GM18502 (cell line): ENCODE results near the gene MYO3B.

Experiments used
- ATAC-seq: cut with Tn5 transposase; IDR thresholded peaks from one replicate; pipeline ENCODE4 v1.9.1; 2021; ENCODE audit warnings: mild to moderate bottlenecking; ENCODE audit not compliant: unreplicated experiment, poor library complexity

The MYO3B gene

DNA sequence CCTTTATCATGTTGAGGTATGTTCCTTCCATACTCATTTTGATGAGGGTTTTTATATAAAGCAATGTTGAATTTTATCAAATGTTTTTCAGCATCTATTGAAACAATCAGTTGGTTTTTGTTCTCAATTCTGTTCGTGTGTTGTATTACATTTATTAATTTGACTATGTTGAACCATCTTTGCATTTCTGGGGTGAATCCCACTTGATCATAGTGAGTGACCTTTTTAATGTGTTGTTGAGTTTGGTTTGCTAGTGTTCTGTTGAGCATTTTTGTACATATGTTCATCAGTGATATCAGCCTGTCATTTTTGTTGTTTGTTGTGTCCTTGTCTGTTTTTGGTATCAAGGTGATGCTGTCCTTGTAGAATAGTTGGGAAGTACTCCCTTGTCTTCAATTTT, 110.9 kb downstream of the MYO3B start:
- ATAC-seq: no peak

GRCh38 chr2:170291474-170291873, 113.5 kb downstream of the MYO3B start:
- ATAC-seq: no peak

DNA sequence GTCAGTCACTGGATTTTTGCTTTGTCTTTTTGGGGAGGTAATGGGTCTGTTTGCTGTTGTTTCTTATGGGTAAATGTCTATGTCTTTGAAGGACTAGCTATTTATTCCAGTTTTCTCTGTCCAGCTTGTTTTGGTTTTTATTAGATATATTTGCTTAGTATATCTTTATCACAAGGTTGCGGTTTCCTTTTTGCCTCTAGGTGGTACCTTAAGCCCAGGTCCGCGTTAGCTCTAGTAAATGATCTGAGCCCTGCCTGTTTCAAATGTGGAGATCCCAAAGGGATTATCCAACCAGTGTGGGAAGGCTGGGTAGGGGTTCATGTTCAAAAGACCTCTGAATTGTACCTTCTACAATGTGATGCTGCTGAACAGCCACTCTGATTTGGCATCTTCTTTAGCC, 114.5 kb downstream of the MYO3B start:
- ATAC-seq: no peak

- no peak for ATAC-seq
Observed at GRCh38 chr2:170297496-170297895, 119.5 kb downstream of the MYO3B start.

GRCh38 chr2:170298115-170298514, 120.2 kb downstream of the MYO3B start:
- ATAC-seq: peak; percentile 95

DNA sequence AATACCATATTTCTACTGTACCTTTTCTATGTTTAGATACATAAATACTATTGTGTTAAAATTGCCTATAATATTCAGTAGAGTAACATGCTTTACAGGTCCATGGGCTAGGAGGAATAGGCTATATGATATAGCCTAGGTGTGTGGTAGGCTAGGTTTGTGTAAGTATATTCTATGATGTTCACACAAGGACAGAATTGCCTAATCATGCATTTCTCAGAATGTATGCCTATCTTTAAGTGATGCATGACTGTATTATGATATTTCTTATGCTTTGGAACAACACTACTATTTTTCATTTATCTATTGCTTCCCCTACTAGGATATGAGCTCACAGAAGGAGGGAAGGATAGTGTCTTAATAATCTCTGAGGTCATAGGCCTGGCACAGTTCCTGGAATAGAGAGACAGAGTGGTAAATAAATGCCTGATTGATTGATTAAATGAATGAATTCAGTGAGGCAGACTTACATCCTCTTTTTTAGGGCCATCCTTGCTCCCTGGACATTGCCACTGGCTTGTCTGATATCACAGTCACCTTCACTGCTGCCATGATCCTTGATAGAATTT, 121.0 kb downstream of the MYO3B start:
- no peak for ATAC-seq

DNA sequence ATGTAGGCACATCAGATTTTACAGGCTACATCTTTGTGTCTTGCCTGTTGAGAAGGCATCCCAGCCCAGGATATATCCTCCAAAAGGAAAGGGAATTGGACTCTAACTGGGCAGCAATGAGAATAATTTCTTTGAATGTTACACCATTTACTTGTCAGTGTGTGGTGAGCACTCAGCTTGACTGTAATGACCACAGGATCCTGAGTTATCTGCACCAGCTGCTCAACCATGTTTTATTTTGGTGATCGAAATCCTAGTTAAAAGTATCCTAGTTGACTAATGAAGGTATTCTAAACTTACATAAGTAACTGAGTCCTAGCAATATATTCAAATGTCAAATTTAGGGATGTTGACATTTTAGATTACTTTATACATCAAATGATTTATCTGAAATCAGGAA, 123.0 kb downstream of the MYO3B start:
- no peak for ATAC-seq

DNA sequence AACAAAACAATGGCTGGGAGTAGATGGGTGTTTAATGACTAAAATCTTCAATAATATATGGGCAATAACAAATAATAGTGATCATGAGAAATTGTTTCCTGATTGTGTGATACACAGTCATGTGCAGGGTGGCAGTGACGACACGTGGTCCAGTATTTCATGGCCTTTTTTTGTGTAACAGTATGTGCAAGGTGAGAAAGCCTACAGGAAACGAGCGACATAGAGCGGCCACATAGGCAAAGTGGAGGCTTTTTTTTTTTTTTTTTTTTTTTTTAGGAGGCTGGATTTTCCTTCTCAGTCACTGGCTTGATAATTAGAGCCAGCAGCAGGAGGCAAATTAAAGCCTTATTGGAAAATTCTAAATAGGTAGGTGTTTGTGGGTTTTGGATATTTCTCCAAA, 123.7 kb downstream of the MYO3B start:
- no peak for ATAC-seq

DNA sequence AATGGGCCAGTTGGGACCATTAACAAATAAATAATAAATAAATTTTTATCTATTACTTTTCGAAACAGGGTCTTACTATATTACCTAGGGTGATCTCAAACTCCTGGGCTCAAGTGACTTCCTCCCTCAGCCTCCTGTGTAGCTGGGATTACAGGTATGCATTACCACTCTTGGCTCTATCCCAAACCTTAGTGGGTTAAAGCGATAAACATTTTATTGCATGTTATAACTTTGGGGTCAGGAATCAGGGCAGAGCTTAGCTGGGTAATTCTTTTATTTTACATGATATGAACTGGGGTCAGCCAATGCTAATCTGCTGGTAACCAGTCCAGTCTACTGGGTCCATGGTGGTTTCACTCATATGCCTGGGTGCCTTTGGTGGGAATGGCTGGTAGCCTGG, 127.8 kb downstream of the MYO3B start:
- ATAC-seq: no peak

DNA sequence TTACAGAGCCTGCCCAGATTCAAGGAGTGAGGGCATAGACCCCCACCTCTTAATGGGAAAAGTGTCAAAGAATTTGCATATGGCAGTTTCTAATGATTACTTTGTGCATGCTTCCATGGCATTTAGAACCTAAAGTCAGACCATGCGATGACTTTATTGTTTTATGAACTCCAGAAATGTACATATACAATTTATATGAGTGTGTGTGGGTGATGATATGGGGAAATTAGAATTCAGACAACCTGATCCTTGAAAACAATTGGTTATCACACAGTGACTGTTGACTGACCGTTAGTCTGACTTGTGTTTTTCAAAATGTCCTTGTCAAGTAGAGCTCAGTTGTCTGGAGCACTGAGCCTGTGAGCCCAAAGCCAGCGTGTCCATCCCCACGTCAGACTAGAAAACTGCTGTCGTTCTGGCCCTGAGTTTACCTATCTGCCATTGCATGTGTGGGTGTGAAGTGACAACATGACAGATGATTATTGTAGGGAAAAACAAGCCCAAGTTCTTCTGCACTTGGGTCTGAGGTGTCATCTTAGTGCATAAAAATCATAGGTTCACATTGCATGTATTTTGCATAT, 128.4 kb downstream of the MYO3B start:
- no peak for ATAC-seq

DNA sequence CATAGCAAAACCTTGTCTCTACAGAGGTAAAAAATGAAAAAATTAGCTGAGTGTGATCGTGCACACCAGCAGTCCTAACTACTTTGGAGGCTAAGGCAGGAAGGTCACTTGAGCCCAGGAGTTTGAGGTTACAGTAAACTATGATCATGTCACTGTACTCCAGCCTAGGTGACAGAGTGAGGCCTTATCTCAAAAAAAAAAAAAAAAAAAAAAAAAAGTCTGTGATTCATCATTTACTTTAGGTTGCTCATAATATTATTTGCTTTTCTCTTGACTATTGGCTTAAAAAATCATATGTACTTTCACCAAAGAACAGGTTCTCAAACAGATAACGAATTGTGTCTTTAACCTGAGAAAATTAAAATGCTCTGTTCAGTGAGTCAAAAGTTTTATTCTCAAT, 129.1 kb downstream of the MYO3B start:
- ATAC-seq: no peak

- no peak for ATAC-seq
Observed at GRCh38 chr2:170307555-170308351, 129.8 kb downstream of the MYO3B start.

DNA sequence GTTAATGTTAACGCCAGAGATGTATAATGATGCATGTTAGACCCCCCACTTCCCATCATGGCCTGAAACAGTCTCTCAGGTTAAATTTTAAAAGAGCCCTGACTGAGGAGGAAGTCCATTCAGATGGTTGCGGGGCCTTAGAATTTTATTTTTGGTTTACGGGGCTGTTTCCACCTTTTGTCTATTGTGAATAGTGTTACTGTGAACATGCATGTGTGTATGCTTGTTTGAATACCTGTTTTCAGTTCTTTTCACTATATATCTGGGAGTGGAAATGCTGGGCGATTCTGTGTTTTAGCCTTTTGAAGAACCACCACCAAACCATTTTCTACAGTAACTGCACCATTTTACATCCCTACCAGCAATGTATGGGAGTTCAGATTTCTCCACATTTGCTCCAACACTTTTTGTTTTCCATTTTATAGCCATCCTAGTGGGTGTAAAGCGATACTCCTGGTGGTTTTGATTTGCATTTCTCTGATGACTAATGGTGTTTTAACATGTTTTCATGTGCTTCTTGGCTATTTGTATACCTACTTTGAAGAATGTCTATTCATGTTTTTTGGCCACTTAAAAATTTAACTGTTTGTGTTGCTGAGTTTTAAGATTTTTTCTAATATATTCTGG, 133.0 kb downstream of the MYO3B start:
- no peak for ATAC-seq

- no peak for ATAC-seq
Observed at GRCh38 chr2:170313347-170313991, 135.5 kb downstream of the MYO3B start.

DNA sequence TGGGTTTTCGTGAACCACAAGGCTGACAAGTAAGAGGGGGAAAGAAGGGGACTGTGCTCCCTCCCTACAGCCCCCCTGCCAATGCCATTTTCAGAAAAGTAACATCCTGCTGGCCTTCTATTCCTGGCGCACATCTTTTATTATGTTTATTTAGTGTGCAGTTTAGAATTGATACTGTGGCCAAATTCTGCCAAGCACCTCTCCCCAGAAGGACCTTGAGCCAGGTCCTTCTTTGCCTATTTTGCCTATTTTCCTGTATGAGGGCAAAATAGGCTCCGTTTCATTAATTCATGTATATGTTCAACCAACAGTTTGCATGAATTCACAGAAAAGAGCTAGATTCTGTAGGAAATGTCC, 136.0 kb downstream of the MYO3B start:
- no peak for ATAC-seq

DNA sequence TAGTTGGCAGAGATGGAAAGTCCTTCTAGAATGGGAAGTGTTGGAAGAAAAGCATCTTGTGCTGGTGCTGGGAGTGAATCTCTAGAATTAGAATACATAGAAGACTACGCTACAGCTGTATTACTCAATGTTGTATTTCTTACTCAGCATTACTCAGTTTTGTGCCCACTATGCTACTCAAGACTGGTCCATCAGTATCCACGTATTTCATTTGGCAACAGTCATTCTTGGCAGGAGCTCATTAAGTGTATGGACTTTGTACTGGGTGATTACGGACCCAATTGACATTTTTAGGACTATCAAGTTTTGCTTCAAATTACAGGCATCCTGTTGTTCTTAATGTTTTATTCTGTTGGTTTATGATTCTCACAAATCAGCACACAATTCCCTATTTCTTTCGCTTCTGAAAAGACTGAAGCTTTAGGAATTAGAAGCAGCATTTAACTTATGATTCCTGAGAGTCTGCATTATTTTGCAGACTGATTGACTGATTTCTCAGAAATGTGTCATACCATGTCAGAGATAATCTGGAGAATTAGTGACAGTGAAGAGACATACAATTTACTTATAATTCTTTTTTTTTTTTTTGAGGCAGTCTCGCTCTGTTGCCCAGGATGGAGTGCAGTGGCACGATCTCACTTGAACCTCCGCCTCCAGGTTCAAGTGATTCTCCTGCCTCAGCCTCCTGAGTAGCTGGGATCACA, 136.9 kb downstream of the MYO3B start:
- no peak for ATAC-seq

- ATAC-seq: no peak
Observed at GRCh38 chr2:170320948-170321347, 143.0 kb downstream of the MYO3B start.

GRCh38 chr2:170321526-170321925, 143.6 kb downstream of the MYO3B start:
- no peak for ATAC-seq

GRCh38 chr2:170322140-170322766, 144.3 kb downstream of the MYO3B start:
- ATAC-seq: no peak

DNA sequence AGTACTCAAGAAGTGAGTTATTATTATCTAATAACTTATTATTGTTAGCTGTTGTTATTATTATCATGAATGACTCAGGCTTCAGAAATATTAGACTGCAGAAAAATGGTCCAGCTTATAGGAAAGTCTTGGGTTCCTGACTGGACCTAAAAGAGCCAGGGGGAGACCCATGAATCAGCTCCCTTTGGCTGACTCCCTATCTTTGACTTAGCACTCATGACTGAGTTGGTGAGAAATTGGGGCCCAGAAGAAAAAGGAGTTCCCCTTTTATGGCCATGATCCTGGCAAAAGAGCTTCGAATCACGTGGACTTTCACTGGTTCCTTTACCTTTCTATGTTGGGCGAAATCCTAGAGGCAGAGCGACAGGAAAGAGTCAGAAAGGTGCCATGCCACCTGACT, 145.8 kb downstream of the MYO3B start:
- no peak for ATAC-seq
